GM18861 (cell line): ENCODE measurements around the gene TTLL5.

ENCODE experiments used
- ATAC-seq: cut with Tn5 transposase; IDR thresholded peaks from one replicate; pipeline ENCODE4 v1.9.1; 2021; ENCODE audit not compliant: unreplicated experiment

TTLL5 gene

GRCh38 chr14:75981426-75982265 lies 320.6 kb downstream of the TTLL5 start, which contains the start of gene TGFB3:
Gene TGFB3, minus strand, starts transcription at chr14:75981995. Its CDS starts 1,102 bp downstream, at chr14:75980893.
- peak; percentile 44 for ATAC-seq

GRCh38 chr14:75982266-75983018 lies 321.4 kb downstream of the TTLL5 start:
- peak; percentile 39 for ATAC-seq

- no peak for ATAC-seq
Observed at GRCh38 chr14:75983019-75983358, 321.9 kb downstream of the TTLL5 start.

- ATAC-seq = no peak
Observed at GRCh38 chr14:75984674-75985073, 323.6 kb downstream of the TTLL5 start.

- peak; percentile 48 for ATAC-seq
Observed at GRCh38 chr14:75985618-75986438, 324.8 kb downstream of the TTLL5 start, which contains the start of gene IFT43. Gene IFT43, plus strand, starts transcription at chr14:75985763. Its CDS starts 24 bp downstream, at chr14:75985787.

- ATAC-seq = no peak
Observed at GRCh38 chr14:75986439-75986765, 325.4 kb downstream of the TTLL5 start.

GRCh38 chr14:75987201-75987970 lies 326.3 kb downstream of the TTLL5 start:
- ATAC-seq = no peak

GRCh38 chr14:75989134-75989533 lies 328.1 kb downstream of the TTLL5 start:
- no peak for ATAC-seq

GRCh38 chr14:75990297-75990696 lies 329.3 kb downstream of the TTLL5 start:
- ATAC-seq = no peak

GRCh38 chr14:75991753-75992152 lies 330.7 kb downstream of the TTLL5 start:
- no peak for ATAC-seq

- peak; percentile 75 for ATAC-seq
Observed at GRCh38 chr14:75993567-75994041, 332.6 kb downstream of the TTLL5 start.

GRCh38 chr14:75995372-75996041 lies 334.5 kb downstream of the TTLL5 start:
- ATAC-seq = no peak

- no peak for ATAC-seq
Observed at GRCh38 chr14:75996488-75996887, 335.4 kb downstream of the TTLL5 start.

GRCh38 chr14:75999511-76000190 lies 338.6 kb downstream of the TTLL5 start:
- no peak for ATAC-seq

- ATAC-seq = no peak
Observed at GRCh38 chr14:76002383-76002782, 341.3 kb downstream of the TTLL5 start.
